Liver (tissue), 3 donors: ENCODE results near the gene ETV3.

Experiments
- CTCF ChIP-seq: fragments of 150-350 bp; IDR thresholded peaks from 2 replicates; pipeline ENCODE4 v1.5.1; 2017; ENCODE audit warnings: improper control_type of control experiment, low read depth, low read length; ENCODE audit not compliant: missing input control
- RAD21 ChIP-seq, 2 donors: IDR thresholded peaks; 2 replicates each; pipeline ENCODE4 v1.6.1; 2016; ENCODE audit warnings: antibody characterized with exemption in 2 of 2, mild to moderate bottlenecking in 2 of 2
- RXRA ChIP-seq, 2 donors: IDR thresholded peaks; 2 replicates each; pipeline ENCODE4 v1.6.1; 2017 to 2018; ENCODE audit warnings: antibody characterized with exemption in 2 of 2, mild to moderate bottlenecking in 1 of 2
- SP1 ChIP-seq: IDR thresholded peaks from 2 replicates; pipeline ENCODE4 v1.6.1; 2018; ENCODE audit warnings: antibody characterized with exemption, mild to moderate bottlenecking
- donor health status: healthy.
- donor health status: healthy.

- TF ChIP-seq CTCF: no peak
- no peak for TF ChIP-seq RXRA (IDR thresholded peaks at IDR 0.05)
- no peak for TF ChIP-seq RAD21 (IDR thresholded peaks at IDR 0.05)
- no peak for TF ChIP-seq SP1
Observed at GRCh38 chr1:157115851-157116736, 22.1 kb downstream of the ETV3 start.
